ENCODE results near the gene DGKB. TPM values are rescaled to one million over a fixed set of nuclear protein-coding genes. Genes with fewer than 3 reads are reported as not detected.
"Not testable (repeated sequence)": the region's sequence is repeated elsewhere in the genome, so short reads cannot be mapped to it uniquely, and the experiment has no call there.

Gene DGKB
- total RNA-seq, 2 donors from 2014 or later: 0.44 to 0.63 TPM

DNA sequence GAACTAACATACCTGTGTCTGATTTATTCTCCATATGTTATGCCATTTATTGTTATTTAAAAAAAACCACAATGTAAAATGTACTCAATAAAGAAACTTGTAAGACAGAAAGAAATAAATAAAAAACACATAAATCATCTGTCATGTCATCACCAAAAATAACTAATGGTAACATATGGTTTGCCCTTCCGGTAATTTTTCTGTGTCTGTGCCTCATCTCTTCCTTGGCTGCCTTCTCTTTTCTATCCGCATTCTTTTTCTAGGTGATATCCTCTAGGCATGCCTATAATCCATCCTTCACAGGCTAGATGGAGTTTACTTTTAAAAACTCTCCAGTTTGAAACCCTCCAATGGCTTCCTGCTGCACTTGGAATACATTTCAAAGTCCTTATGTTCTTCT, 609.1 kb downstream of the DGKB start:
- H3K4me1 ChIP-seq: no peaks in the 10 kb centered on the region
- H3K4me3 ChIP-seq: no peak overlapping the region
- H3K27me3 ChIP-seq: no peaks in the 10 kb centered on the region
- no peaks in the 10 kb centered on the region for H3K9me3 ChIP-seq
- no peak for DNase-seq (ENCODE audit: low spot score)
- no peak overlapping the region for H3K27ac ChIP-seq
- no peak for TF ChIP-seq CTCF (IDR thresholded peaks at IDR 0.05)
- no peaks in the 10 kb centered on the region for H3K36me3 ChIP-seq

GRCh38 chr7:14292737-14293136, 609.8 kb downstream of the DGKB start:
- DNase-seq (ENCODE audit: low spot score): no peak
- no peak overlapping the region for H3K4me3 ChIP-seq
- H3K27me3 ChIP-seq: no peaks in the 10 kb centered on the region
- H3K4me1 ChIP-seq: no peaks in the 10 kb centered on the region
- H3K36me3 ChIP-seq: no peaks in the 10 kb centered on the region
- TF ChIP-seq CTCF (IDR thresholded peaks at IDR 0.05): no peak
- H3K27ac ChIP-seq: no peak overlapping the region
- H3K9me3 ChIP-seq: no peaks in the 10 kb centered on the region

- no peaks in the 10 kb centered on the region for H3K36me3 ChIP-seq
- no peak overlapping the region for H3K27ac ChIP-seq
- H3K4me1 ChIP-seq: no peaks in the 10 kb centered on the region
- H3K27me3 ChIP-seq: no peaks in the 10 kb centered on the region
- no peak for TF ChIP-seq CTCF (IDR thresholded peaks at IDR 0.05)
- H3K9me3 ChIP-seq: no peaks in the 10 kb centered on the region
- DNase-seq (ENCODE audit: low spot score): no peak
- no peak overlapping the region for H3K4me3 ChIP-seq
Measured at GRCh38 chr7:14289957-14290356, 612.6 kb downstream of the DGKB start.

GRCh38 chr7:14288701-14289100, 613.9 kb downstream of the DGKB start:
- Histone ChIP-seq H3K36me3 (no peaks in the 10 kb centered on the region), H3K27me3 (no peaks in the 10 kb centered on the region), H3K9me3 (no peaks in the 10 kb centered on the region), H3K27ac (no peak overlapping the region), H3K4me1 (no peaks in the 10 kb centered on the region), H3K4me3 (no peak overlapping the region)
- TF ChIP-seq CTCF (IDR thresholded peaks at IDR 0.05): no peak
- DNase-seq (ENCODE audit: low spot score): no peak

DNA sequence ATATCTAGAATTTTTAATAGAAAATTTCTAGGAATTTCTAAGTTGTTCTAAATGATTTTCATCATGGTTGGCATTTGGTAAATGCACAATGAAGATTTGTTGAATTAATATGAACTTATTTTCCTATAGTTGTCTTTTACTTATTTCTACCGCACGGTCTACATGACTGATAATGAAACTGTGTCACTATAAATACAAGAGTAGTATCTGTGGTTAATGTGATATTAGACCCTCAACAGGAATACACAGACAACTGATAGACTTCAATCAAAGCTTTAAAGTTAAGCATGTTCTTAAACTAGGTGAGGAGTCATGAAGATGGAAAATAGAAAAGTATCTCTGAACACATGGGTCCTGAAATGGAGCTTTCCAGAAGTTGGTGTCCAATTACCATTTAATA, 615.2 kb downstream of the DGKB start:
- no peak for DNase-seq (ENCODE audit: low spot score)
- TF ChIP-seq CTCF (IDR thresholded peaks at IDR 0.05): no peak
- H3K36me3 ChIP-seq: no peaks in the 10 kb centered on the region
- no peak overlapping the region for H3K27ac ChIP-seq
- H3K9me3 ChIP-seq: no peaks in the 10 kb centered on the region
- no peaks in the 10 kb centered on the region for H3K4me1 ChIP-seq
- no peak overlapping the region for H3K4me3 ChIP-seq
- H3K27me3 ChIP-seq: no peaks in the 10 kb centered on the region

- H3K27ac ChIP-seq: no peak overlapping the region
- no peaks in the 10 kb centered on the region for H3K9me3 ChIP-seq
- no peaks in the 10 kb centered on the region for H3K4me1 ChIP-seq
- no peak overlapping the region for H3K4me3 ChIP-seq
- H3K27me3 ChIP-seq: no peaks in the 10 kb centered on the region
- TF ChIP-seq CTCF (IDR thresholded peaks at IDR 0.05): no peak
- H3K36me3 ChIP-seq: no peaks in the 10 kb centered on the region
- DNase-seq (ENCODE audit: low spot score): no peak
Measured at GRCh38 chr7:14286036-14286435, 616.5 kb downstream of the DGKB start.

- H3K27ac ChIP-seq, H3K27me3 ChIP-seq: not testable (repeated sequence)
Measured at GRCh38 chr7:14279065-14279871, 623.3 kb downstream of the DGKB start.

More at GRCh38 chr7:14279065-14279871, 623.3 kb downstream of the DGKB start:
- not testable (repeated sequence) for DNase-seq (ENCODE audit: low spot score); H3K9me3 ChIP-seq; H3K4me1 ChIP-seq; H3K36me3 ChIP-seq; H3K4me3 ChIP-seq
